Gastroesophageal sphincter (tissue), 4 donors: Measurements from ENCODE around the gene INCENP. TPM values are rescaled to one million over a fixed set of nuclear protein-coding genes. Genes with fewer than 3 reads are reported as not detected.

ENCODE experiments used
- ATAC-seq: fragments of 150-250 bp; one replicate; pipeline ENCODE4 v1.9.1; 2016; ENCODE audit warnings: mild to moderate bottlenecking, moderate library complexity
- H3K27ac ChIP-seq, 4 donors: fragments of 200-600 bp; sonication (generic) in 3 of 4; 1 replicate in 3 of 4; 2 replicates in 1 of 4; pipeline ENCODE4 v1.5.1; 2016 to 2019
- H3K27me3 ChIP-seq: fragments of 200-600 bp; sonication (generic); one replicate; pipeline ENCODE4 v1.5.1; 2019
- H3K36me3 ChIP-seq, 2 donors: fragments of 200-600 bp; sonication (generic); one replicate each; pipeline ENCODE4 v1.5.1; 2019; ENCODE audit warnings: control low read depth in 1 of 2
- H3K4me1 ChIP-seq, 3 donors: fragments of 200-600 bp; sonication (generic); 1 replicate in 2 of 3; 2 replicates in 1 of 3; pipeline ENCODE4 v1.5.1; 2016 to 2019; ENCODE audit warnings: control low read depth in 2 of 3
- H3K4me3 ChIP-seq, 2 donors: fragments of 200-600 bp; sonication (generic); one replicate each; pipeline ENCODE4 v1.5.1; 2019; ENCODE audit warnings: mild to moderate bottlenecking in 1 of 2, moderate library complexity in 1 of 2
- H3K9me3 ChIP-seq, 3 donors: fragments of 200-600 bp; sonication (generic); one replicate each; pipeline ENCODE4 v1.5.1; 2017 to 2019; ENCODE audit warnings: control low read depth in 2 of 3
- CTCF ChIP-seq, 4 experiments: fragments of 200-600 bp in 2 of 4; fragments of 450-650 bp in 2 of 4; sonication (generic) in 1 of 4; IDR thresholded peaks; one replicate each; pipeline ENCODE4 v1.5.1; 2017 to 2019; ENCODE audit warnings: antibody characterized with exemption in 4 of 4, mild to moderate bottlenecking in 2 of 4, moderate library complexity in 2 of 4
- EP300 ChIP-seq: sonication (generic); formaldehyde crosslinking; IDR thresholded peaks from one replicate; pipeline ENCODE4 v1.6.1; 2017; ENCODE audit warnings: antibody characterized with exemption, mild to moderate bottlenecking
- POLR2A ChIP-seq, 2 donors: fragments of 450-650 bp; IDR thresholded peaks; one replicate each; pipeline ENCODE4 v1.6.1; 2017; ENCODE audit warnings: antibody characterized with exemption in 2 of 2, mild to moderate bottlenecking in 2 of 2, moderate library complexity in 1 of 2
- POLR2AphosphoS5 ChIP-seq: sonication (generic); formaldehyde crosslinking; IDR thresholded peaks from one replicate; pipeline ENCODE4 v1.6.1; 2017; ENCODE audit warnings: antibody characterized with exemption
- WGBS, 2 donors: methylation state at CpG; one replicate each; pipeline ENCODE4 v1.1.5; 2018; ENCODE audit warnings: low coverage in 1 of 2; 5-methylcytosine and 5-hydroxymethylcytosine counted together
- total RNA-seq, 4 donors: library from RNA; depleted of rRNA; stranded (reverse); fragments of >200 nt; gene quantifications; one replicate each; pipeline ENCODE4 v1.1.0, GENCODE V29; 2016

The INCENP gene
- total RNA-seq, 4 donors from 2014 or later, result 10.5 to 28.3 (median 16.8) TPM

GRCh38 chr11:62141111-62142042 is 17.6 kb downstream of the INCENP start:
- ATAC-seq, result no peak
- Histone ChIP-seq H3K9me3 (no peaks in the 10 kb centered on the region), H3K4me3 (no peak overlapping the region), H3K36me3 (peaks cover 0 to 91% of the 10 kb centered on the region in 2 donors), H3K27me3 (no peaks in the 10 kb centered on the region), H3K4me1 (no peaks in the 10 kb centered on the region), H3K27ac (no peak overlapping the region)
- TF ChIP-seq POLR2AphosphoS5 (no peak), CTCF (IDR thresholded peaks at IDR 0.05) (no peak)
- WGBS, 2 donors, result 90% methylated on average over 11 of the region's 22 CpGs; no CpG with 5 or more reads in 1 of the 2 donors

GRCh38 chr11:62142043-62142375 is 18.2 kb downstream of the INCENP start:
- no peak for TF ChIP-seq POLR2AphosphoS5
- no peak for TF ChIP-seq EP300
- TF ChIP-seq POLR2A (IDR thresholded peaks at IDR 0.05), result no peak
- TF ChIP-seq CTCF (IDR thresholded peaks at IDR 0.05), result no peak
- ATAC-seq, result no peak
- H3K27ac ChIP-seq, result no peak overlapping the region
- WGBS, 2 donors, result 83% methylated on average over 1 of the region's 4 CpGs; no CpG with 5 or more reads in 1 of the 2 donors
- H3K4me1 ChIP-seq, result no peaks in the 10 kb centered on the region
- H3K4me3 ChIP-seq, result no peak overlapping the region
- peaks cover 0 to 97% of the 10 kb centered on the region in 2 donors for H3K36me3 ChIP-seq
- no peaks in the 10 kb centered on the region for H3K9me3 ChIP-seq
- no peaks in the 10 kb centered on the region for H3K27me3 ChIP-seq

- Histone ChIP-seq H3K36me3 (peaks cover 0 to 99% of the 10 kb centered on the region in 2 donors), H3K9me3 (no peaks in the 10 kb centered on the region), H3K27ac (no peak overlapping the region), H3K4me3 (no peak overlapping the region), H3K27me3 (no peaks in the 10 kb centered on the region), H3K4me1 (no peaks in the 10 kb centered on the region)
- ATAC-seq, result no peak
- TF ChIP-seq POLR2A (IDR thresholded peaks at IDR 0.05) (no peak), POLR2AphosphoS5 (no peak)
- WGBS, 2 donors, result 40 to 50% methylated on average over 1 of the region's 3 CpGs
These were observed 19.1 kb downstream of the INCENP start for GRCh38 chr11:62142921-62143320.

- Histone ChIP-seq H3K36me3 (peaks cover 0 to 99% of the 10 kb centered on the region in 2 donors), H3K27ac (no peak overlapping the region), H3K4me3 (no peak overlapping the region), H3K27me3 (no peaks in the 10 kb centered on the region), H3K9me3 (no peaks in the 10 kb centered on the region), H3K4me1 (no peaks in the 10 kb centered on the region)
- TF ChIP-seq POLR2AphosphoS5 (no peak), POLR2A (IDR thresholded peaks at IDR 0.05) (no peak), CTCF (IDR thresholded peaks at IDR 0.05) (no peak), EP300 (no peak)
- no peak for ATAC-seq
- no CpG with 5 or more reads among the region's 1 CpG for WGBS, 2 donors
These were observed 19.9 kb downstream of the INCENP start for GRCh38 chr11:62143727-62144126.

GRCh38 chr11:62144641-62145255 is 20.9 kb downstream of the INCENP start:
- no peak for ATAC-seq
- H3K27ac ChIP-seq, result no peak overlapping the region
- no peak for TF ChIP-seq EP300
- no peak for TF ChIP-seq POLR2A (IDR thresholded peaks at IDR 0.05)
- no peak for TF ChIP-seq CTCF (IDR thresholded peaks at IDR 0.05)
- no peak for TF ChIP-seq POLR2AphosphoS5
- WGBS, 2 donors, result 98% methylated on average over 7 of the region's 24 CpGs; no CpG with 5 or more reads in 1 of the 2 donors
- peaks cover 0 to 99% of the 10 kb centered on the region in 2 donors for H3K36me3 ChIP-seq
- no peaks in the 10 kb centered on the region for H3K4me1 ChIP-seq
- no peak overlapping the region for H3K4me3 ChIP-seq
- H3K27me3 ChIP-seq, result no peaks in the 10 kb centered on the region
- H3K9me3 ChIP-seq, result no peaks in the 10 kb centered on the region
